HG03558 (cell line): ENCODE data around the gene TSPAN18.

Experiments
- ATAC-seq: cut with Tn5 transposase; IDR thresholded peaks from one replicate; pipeline ENCODE4 v1.9.1; 2021; ENCODE audit warnings: moderate number of reproducible peaks; ENCODE audit not compliant: unreplicated experiment; ENCODE audit errors: extremely low read depth

Gene TSPAN18

GRCh38 chr11:44709966-44710365, 16.8 kb upstream of the TSPAN18 start:
- ATAC-seq: no peak

- no peak for ATAC-seq
Observed at GRCh38 chr11:44711113-44711786, 15.5 kb upstream of the TSPAN18 start.

- no peak for ATAC-seq
Observed at GRCh38 chr11:44711787-44712608, 14.8 kb upstream of the TSPAN18 start.

- no peak for ATAC-seq
Observed at GRCh38 chr11:44713022-44713421, 13.7 kb upstream of the TSPAN18 start.

GRCh38 chr11:44716256-44716655, 10.5 kb upstream of the TSPAN18 start:
- no peak for ATAC-seq

GRCh38 chr11:44718057-44718456, 8.7 kb upstream of the TSPAN18 start:
- ATAC-seq: no peak

GRCh38 chr11:44718612-44719390, 8.0 kb upstream of the TSPAN18 start:
- no peak for ATAC-seq

GRCh38 chr11:44725016-44725685, 1.6 kb upstream of the TSPAN18 start:
- no peak for ATAC-seq

- ATAC-seq: no peak
Observed at GRCh38 chr11:44725757-44726282, 942 bp upstream of the TSPAN18 start.

- ATAC-seq: no peak
Observed at GRCh38 chr11:44727114-44727372, 281 bp downstream of the TSPAN18 start.

GRCh38 chr11:44727373-44728287, 868 bp downstream of the TSPAN18 start:
- no peak for ATAC-seq

- no peak for ATAC-seq
Observed at GRCh38 chr11:44728491-44728910, 1.7 kb downstream of the TSPAN18 start.

- no peak for ATAC-seq
Observed at GRCh38 chr11:44729063-44729462, 2.3 kb downstream of the TSPAN18 start.

GRCh38 chr11:44729713-44730112, 3.0 kb downstream of the TSPAN18 start:
- no peak for ATAC-seq

- ATAC-seq: no peak
Observed at GRCh38 chr11:44730775-44731174, 4.0 kb downstream of the TSPAN18 start.

GRCh38 chr11:44731685-44732430, 5.1 kb downstream of the TSPAN18 start:
- no peak for ATAC-seq

- ATAC-seq: no peak
Observed at GRCh38 chr11:44732564-44732963, 5.8 kb downstream of the TSPAN18 start.

- no peak for ATAC-seq
Observed at GRCh38 chr11:44733877-44734276, 7.1 kb downstream of the TSPAN18 start.
